GM18907 (cell line): ENCODE data around the gene ZGRF1.
"Not testable (repeated sequence)": the region's sequence is repeated elsewhere in the genome, so short reads cannot be mapped to it uniquely, and the experiment has no call there.

Experiments used
- ATAC-seq: cut with Tn5 transposase; IDR thresholded peaks from one replicate; pipeline ENCODE4 v1.9.1; 2021; ENCODE audit warnings: mild to moderate bottlenecking, moderate library complexity; ENCODE audit not compliant: unreplicated experiment

Gene ZGRF1, protein sequence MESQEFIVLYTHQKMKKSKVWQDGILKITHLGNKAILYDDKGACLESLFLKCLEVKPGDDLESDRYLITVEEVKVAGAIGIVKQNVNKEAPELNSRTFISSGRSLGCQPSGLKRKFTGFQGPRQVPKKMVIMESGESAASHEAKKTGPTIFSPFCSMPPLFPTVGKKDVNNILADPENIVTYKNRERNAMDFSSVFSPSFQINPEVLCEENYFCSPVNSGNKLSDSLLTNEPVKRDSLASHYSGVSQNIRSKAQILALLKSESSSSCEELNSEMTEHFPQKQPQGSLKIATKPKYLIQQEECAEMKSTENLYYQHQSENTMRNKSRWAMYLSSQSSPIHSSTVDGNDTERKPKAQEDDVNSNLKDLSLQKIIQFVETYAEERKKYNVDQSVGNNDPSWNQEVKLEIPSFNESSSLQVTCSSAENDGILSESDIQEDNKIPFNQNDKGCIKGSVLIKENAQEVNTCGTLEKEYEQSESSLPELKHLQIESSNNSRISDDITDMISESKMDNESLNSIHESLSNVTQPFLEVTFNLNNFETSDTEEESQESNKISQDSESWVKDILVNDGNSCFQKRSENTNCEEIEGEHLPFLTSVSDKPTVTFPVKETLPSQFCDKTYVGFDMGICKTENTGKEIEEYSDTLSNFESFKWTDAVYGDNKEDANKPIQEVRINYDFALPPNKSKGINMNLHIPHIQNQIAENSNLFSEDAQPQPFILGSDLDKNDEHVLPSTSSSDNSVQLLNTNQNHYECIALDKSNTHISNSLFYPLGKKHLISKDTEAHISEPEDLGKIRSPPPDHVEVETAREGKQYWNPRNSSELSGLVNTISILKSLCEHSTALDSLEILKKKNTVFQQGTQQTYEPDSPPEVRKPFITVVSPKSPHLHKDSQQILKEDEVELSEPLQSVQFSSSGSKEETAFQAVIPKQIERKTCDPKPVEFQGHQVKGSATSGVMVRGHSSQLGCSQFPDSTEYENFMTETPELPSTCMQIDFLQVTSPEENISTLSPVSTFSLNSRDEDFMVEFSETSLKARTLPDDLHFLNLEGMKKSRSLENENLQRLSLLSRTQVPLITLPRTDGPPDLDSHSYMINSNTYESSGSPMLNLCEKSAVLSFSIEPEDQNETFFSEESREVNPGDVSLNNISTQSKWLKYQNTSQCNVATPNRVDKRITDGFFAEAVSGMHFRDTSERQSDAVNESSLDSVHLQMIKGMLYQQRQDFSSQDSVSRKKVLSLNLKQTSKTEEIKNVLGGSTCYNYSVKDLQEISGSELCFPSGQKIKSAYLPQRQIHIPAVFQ (N-terminal part only)

GRCh38 chr4:112636688-112637551 is at the start of gene ZGRF1, which contains the start of gene LARP7:
Gene ZGRF1, minus strand, starts transcription at chr4:112636909. Its CDS starts 3,733 bp downstream, at chr4:112633176.
Gene LARP7, plus strand, starts transcription at chr4:112637143. Its CDS starts 7,527 bp downstream, at chr4:112644670.
- ATAC-seq = peak; percentile 92

DNA sequence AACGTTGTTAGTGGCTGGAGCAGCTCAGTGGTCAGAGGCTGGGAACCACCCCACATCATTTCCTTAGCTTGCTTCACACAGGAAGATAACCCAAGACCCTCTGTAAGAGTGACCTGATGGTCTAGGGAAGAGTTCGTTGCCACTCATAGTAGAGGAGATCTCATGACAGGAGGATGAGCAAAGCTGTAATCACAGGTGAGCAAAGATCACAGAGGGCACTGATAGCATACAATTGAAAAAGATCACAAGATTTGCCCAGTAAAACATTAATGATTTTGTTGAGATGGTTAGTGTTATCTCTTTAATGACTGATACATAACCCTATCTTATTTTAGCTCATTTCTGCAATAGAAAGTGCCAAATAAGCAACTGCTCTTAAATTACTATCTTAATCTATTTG is 44.3 kb upstream of the ZGRF1 start:
- ATAC-seq = no peak

DNA sequence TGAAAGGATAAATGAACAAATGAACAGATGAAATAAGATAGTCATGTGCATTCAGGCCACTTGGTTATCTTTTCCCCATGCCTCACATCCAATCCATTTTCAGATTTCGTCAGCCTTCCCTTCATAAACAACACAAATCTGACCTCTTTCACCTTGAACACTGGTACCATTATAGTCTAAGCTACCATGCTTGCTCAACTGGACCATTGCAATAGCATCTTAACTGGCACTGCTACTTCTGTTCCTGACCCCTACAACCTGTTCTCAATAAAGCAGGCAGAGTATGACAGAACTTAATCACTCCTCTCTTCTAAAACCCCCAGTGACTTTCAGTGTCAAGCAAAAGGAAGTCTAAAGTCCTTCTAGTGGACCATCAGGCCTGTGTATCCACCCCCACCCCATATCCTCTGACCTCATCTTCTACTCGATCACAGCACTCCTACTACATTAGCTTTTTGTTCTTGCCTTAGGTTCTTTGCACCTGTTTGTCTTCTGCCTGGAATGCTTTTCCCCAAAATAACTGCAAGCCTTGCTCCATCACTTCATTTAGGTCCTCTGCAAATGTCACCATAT is 40.9 kb upstream of the ZGRF1 start:
- ATAC-seq = no peak

DNA sequence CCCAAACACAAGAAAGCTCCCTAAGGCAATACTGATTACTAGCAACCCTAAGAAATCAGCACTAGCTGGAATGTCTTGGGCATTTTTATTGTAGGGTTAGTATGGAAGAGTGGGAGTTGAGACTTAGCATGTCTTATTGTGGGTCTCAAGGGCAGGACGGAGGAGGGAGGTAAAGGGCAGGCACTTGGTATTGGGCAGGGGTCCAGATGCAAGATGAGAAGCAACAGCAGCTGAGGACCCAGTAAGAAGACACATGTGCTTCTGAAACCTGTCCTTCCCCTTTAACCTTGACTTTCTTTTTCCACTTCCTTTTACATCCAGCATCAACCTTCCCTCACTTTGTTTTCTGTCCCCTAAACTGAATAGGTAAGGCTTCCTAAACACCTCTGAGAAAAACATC is 37.7 kb upstream of the ZGRF1 start:
- no peak for ATAC-seq

DNA sequence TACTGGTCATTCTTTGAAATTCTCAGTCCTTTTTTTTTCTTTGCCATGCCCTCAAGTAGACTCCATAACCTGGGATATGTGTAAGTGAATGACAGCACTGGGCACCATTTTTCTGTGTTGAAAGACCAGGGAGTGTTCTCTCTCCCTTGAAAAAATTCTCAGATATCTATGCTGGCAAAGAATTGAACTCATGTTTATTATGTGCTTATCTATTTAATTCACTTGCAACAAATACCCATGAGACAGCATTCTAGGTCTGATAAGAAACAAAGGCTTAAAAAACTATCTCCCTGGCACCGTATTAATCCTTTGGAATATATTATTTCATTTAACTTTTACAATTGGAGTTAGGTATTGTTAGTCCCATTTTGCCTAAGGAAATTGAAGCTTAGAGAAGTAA is 37.0 kb upstream of the ZGRF1 start:
- no peak for ATAC-seq

DNA sequence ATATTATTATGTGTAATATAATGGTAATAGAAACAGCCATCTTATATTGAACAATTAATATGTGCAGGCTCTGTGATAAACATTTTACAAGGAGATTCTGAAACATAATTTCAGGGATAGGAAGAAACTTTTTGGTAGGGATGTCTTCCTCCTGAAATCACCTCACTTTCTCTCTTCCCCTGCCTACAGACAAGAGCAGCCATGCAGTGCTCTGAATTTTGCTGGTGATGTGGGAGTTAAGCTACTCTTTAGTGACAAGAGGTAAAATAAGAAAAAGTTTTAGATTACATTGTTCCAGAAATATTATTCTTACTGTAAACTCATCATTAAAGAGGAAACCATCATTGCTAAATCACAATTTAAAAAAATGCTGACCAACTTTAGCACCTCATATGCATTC is 36.4 kb upstream of the ZGRF1 start:
- ATAC-seq = no peak

- no peak for ATAC-seq
Measured at GRCh38 chr4:112668131-112668530, 31.4 kb upstream of the ZGRF1 start.

GRCh38 chr4:112664611-112665010 is 27.9 kb upstream of the ZGRF1 start:
- ATAC-seq = no peak

- ATAC-seq = not testable (repeated sequence)
Measured at GRCh38 chr4:112656115-112656514, 19.4 kb upstream of the ZGRF1 start.

GRCh38 chr4:112655270-112655669 is 18.6 kb upstream of the ZGRF1 start:
- no peak for ATAC-seq

DNA sequence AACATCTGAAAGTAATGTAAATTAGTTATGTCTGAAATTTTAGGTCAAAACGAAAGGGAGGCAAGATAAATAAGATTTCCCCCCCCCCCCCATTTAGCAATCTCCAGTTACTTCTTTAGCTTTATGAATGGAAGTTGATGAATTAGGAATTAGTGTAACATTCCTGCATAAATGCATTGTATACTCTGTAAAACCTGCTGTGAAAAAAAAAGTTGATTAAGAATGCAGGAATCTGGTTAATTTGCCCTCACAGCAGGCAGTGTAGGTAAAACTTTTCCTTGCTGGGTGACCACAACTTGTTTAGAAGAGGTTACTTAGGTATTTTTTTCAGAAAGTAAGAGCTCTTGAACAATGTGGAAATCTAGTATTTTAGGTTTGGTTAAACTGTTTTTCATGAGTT is 15.5 kb upstream of the ZGRF1 start:
- no peak for ATAC-seq

GRCh38 chr4:112651641-112652040 is 14.9 kb upstream of the ZGRF1 start:
- no peak for ATAC-seq

GRCh38 chr4:112650332-112650731 is 13.6 kb upstream of the ZGRF1 start:
- no peak for ATAC-seq

DNA sequence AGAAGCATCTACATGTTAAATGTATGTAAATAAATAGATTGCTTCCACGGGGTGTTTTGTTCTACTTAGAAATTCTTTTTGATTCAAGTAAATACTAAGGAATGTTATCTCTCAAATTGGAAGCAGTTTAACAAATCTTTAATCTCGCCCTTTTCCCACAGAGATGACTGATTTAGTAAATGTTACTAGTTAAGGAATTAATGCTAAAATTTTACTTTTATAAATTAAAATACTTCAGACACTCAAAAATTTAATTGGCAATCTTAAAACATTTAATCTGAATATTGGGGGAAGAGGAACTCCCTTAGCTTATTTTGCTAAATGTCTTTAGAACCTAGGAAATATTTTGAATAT is 12.3 kb upstream of the ZGRF1 start:
- ATAC-seq = no peak

DNA sequence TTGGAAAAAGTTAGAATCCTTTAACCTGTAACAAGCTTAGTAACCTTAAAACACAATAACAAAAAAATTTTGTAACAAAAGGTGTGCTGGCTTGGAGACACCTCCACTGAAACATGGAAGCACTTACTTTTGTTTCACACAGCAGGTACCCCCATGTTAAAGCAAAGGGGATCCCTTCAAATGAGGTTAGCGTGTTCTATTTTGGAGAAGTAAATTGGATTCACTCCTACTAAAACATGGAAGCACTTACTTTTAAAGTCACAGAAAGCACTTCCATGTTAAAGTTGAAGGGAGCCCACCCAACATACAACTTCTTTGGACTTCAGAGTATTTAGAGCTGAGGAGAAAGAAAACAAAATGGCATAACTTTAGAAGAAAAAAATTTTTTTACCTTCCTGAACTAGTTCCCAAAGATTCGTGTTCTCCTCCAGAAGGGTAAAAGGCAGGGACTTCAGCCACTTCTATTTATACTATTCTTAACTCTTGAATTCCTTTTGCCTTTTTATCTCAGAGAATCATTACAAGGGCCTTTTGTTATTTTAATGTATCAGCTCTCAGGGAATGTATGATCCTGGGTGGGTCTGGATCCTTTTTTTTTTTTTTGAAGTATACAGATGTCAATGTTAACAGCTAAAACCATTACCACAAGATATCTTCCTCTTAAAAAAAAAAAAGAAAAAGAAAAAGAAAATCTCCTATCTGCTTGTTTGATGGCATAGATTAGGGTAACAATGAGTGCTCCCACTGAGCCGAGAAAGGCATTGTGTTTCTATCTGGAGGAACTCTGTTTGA is 11.8 kb upstream of the ZGRF1 start:
- no peak for ATAC-seq

- no peak for ATAC-seq
Measured at GRCh38 chr4:112647785-112648184, 11.1 kb upstream of the ZGRF1 start.

DNA sequence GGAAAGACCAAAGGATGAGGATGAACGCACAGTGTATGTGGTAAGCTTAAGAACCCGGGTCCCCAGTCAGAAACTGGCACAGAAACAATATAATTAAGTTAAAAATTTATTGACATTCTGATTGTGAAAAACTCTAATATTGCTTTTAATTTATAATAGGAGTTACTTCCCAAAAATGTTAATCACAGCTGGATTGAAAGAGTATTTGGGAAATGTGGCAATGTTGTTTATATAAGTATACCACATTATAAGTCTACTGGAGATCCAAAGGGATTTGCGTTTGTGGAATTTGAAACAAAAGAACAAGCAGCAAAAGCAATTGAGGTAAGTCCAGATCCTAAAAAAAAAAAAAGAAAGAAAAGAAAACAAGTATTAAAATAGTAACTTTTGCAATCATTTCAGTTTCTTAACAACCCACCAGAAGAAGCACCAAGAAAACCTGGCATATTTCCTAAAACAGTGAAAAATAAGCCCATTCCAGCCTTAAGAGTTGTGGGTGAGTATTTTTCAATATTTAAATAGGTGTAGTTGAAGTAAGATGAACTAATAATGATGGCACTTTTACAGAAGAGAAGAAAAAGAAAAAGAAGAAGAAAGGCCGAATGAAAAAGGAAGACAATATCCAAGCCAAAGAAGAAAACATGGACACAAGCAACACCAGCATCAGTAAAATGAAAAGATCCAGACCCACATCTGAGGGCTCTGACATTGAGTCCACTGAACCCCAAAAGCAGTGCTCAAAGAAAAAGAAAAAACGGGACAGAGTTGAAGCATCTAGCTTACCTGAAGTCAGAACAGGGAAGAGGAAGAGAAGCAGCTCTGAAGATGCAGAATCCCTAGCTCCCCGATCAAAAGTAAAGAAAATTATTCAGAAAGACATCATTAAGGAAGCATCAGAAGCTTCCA is 10.2 kb upstream of the ZGRF1 start:
- no peak for ATAC-seq
